ENCODE data around the gene CNN3.

The CNN3 gene

DNA sequence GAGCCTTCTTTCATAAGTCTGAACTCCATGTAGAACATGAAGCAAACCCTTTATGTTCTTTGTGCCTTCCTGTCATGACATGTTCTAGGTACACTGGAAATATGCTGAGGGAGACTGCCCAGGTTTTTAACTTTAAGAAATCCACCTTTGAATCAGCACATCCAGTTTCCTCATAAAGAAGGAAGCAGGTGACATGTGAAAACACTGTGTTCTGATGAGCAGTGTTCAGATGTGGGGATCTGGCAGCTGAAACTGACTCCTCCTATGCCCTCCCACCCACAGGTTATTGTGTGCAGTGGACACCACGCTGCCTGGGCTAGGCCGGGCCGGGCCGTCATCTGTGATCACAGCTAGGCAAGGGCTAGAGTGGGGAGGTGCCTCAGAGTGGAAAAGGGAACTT is 51.1 kb downstream of the CNN3 start:
- no peaks in the 10 kb centered on the region for H3K36me3 ChIP-seq (ENCODE audit: control insufficient read depth, insufficient read depth, low read length)
- no peak overlapping the region for H3K9ac ChIP-seq (ENCODE audit: low read depth, low read length)

DNA sequence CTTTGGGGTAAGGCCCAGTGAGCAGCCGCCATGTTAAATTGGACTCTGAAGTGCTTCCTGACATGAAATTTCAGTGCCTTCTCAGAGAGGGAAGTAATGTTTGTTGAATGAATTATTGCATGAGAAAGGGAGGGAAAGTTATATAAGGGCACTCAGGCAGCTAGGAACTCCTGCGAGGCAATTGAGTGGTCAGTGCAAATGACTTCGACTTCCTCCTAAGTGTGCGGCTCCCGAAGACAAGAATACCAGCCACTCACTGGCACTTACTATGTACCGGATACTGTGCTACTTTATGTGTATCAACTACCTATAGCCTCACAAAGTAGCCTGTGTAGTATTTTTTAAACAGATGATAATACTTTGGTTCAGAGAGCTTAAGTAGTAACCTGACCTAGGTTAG is 52.5 kb downstream of the CNN3 start:
- H3K4me1 ChIP-seq (ENCODE audit: control insufficient read depth, insufficient read depth, low read length), result peaks cover 2% of the 10 kb centered on the region
- no peak overlapping the region for H3K4me3 ChIP-seq (ENCODE audit: low read depth, low read length)
- H3K9ac ChIP-seq (ENCODE audit: low read depth, low read length), result no peak overlapping the region
- no peaks in the 10 kb centered on the region for H3K27me3 ChIP-seq (ENCODE audit: control insufficient read depth, insufficient read depth, low read length)
- no peaks in the 10 kb centered on the region for H3K9me3 ChIP-seq (ENCODE audit: control insufficient read depth, insufficient read depth, low read length)
- H3K36me3 ChIP-seq (ENCODE audit: control insufficient read depth, insufficient read depth, low read length), result no peaks in the 10 kb centered on the region

More for the DNA sequence above, 51.1 kb downstream of the CNN3 start:
- Histone ChIP-seq H3K9me3 (ENCODE audit: control insufficient read depth, insufficient read depth, low read length) (no peaks in the 10 kb centered on the region), H3K4me1 (ENCODE audit: control insufficient read depth, insufficient read depth, low read length) (peaks cover 2% of the 10 kb centered on the region), H3K4me3 (ENCODE audit: low read depth, low read length) (no peak overlapping the region), H3K27me3 (ENCODE audit: control insufficient read depth, insufficient read depth, low read length) (no peaks in the 10 kb centered on the region)

DNA sequence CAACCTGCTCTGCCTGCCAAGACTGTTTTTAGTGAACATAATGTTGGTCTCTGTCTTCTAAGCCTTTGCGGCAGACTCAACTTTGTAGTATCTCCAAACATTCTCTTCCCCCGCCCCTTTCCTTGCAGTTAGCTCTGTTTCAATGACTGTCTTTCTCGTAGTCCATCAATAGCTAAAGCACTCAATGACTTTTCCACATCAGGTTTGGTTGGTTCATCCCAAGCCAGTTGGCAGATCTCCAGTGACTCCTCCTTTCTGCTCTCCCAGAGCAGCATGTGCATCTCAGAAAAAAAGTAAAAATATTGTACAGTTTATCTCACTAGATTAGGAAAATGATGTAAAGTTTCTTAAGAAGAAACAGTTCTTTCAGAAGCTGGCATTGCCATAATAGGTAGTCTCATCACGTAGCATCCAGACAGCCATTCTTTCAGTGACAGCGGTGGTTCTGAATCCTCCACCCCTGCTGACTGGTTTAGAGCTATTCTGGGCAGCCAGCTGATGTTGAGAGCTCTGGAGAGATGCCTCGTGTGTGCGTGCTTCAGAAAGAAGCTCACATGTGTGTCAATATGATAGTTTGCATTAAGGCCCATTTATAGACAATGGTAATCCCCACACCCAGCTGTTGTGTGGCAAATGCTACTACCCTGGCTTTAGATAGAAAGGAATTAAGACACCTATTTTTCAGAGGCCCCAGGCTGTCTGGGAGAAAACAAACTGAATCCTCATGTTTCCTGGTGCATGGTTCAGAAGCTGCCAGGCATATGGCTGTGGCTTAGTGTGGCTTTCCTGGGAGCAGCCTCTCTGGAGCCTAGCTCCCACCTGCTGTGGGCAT is 53.2 kb downstream of the CNN3 start:
- Histone ChIP-seq H3K4me3 (ENCODE audit: low read depth, low read length) (no peak overlapping the region), H3K4me1 (ENCODE audit: control insufficient read depth, insufficient read depth, low read length) (peaks cover 2% of the 10 kb centered on the region), H3K27me3 (ENCODE audit: control insufficient read depth, insufficient read depth, low read length) (no peaks in the 10 kb centered on the region), H3K36me3 (ENCODE audit: control insufficient read depth, insufficient read depth, low read length) (no peaks in the 10 kb centered on the region), H3K9ac (ENCODE audit: low read depth, low read length) (no peak overlapping the region), H3K9me3 (ENCODE audit: control insufficient read depth, insufficient read depth, low read length) (no peaks in the 10 kb centered on the region)

DNA sequence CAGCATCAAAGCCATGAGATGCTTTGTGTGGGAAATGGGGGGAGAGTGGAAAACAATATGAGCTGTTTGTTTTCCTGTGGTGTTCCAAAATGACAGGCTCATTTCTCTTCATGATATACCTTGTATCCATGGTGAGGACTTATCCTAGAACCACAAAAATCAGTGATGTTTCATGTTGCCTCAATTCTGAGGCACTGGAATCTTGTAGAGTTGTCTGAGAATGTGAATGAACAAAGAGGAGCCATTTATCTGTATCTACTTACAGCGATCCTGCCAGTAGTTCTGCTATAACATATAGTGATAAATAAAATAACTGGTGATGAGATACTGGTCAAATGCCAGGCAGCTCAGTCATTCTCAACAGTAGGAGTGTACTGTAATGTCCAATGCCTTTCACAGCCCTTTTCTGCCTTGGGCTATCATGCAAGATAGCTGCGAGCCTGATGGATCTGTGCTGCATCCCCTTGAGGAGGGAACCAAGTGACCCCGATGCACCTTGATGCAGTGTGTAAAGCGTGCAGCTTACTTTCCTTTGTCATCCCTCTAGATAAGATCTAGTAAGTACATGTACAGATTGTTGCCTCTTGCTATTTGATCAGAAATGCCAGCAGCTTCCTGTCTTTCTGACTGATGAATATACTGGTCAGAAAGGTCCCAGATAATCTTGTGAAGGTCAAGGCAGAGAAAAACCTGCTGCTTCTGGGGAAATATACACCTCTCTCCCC is 54.0 kb downstream of the CNN3 start:
- no peaks in the 10 kb centered on the region for H3K36me3 ChIP-seq (ENCODE audit: control insufficient read depth, insufficient read depth, low read length)
- peaks cover 2% of the 10 kb centered on the region for H3K4me1 ChIP-seq (ENCODE audit: control insufficient read depth, insufficient read depth, low read length)
- H3K4me3 ChIP-seq (ENCODE audit: low read depth, low read length), result no peak overlapping the region
- no peaks in the 10 kb centered on the region for H3K9me3 ChIP-seq (ENCODE audit: control insufficient read depth, insufficient read depth, low read length)
- H3K27me3 ChIP-seq (ENCODE audit: control insufficient read depth, insufficient read depth, low read length), result no peaks in the 10 kb centered on the region
- H3K9ac ChIP-seq (ENCODE audit: low read depth, low read length), result no peak overlapping the region

GRCh38 chr1:94871031-94871430 is 55.9 kb downstream of the CNN3 start:
- H3K4me1 ChIP-seq (ENCODE audit: control insufficient read depth, insufficient read depth, low read length), result peaks cover 9% of the 10 kb centered on the region
- no peak overlapping the region for H3K9ac ChIP-seq (ENCODE audit: low read depth, low read length)
- H3K36me3 ChIP-seq (ENCODE audit: control insufficient read depth, insufficient read depth, low read length), result no peaks in the 10 kb centered on the region
- H3K27me3 ChIP-seq (ENCODE audit: control insufficient read depth, insufficient read depth, low read length), result no peaks in the 10 kb centered on the region
- H3K4me3 ChIP-seq (ENCODE audit: low read depth, low read length), result no peak overlapping the region
- no peaks in the 10 kb centered on the region for H3K9me3 ChIP-seq (ENCODE audit: control insufficient read depth, insufficient read depth, low read length)

DNA sequence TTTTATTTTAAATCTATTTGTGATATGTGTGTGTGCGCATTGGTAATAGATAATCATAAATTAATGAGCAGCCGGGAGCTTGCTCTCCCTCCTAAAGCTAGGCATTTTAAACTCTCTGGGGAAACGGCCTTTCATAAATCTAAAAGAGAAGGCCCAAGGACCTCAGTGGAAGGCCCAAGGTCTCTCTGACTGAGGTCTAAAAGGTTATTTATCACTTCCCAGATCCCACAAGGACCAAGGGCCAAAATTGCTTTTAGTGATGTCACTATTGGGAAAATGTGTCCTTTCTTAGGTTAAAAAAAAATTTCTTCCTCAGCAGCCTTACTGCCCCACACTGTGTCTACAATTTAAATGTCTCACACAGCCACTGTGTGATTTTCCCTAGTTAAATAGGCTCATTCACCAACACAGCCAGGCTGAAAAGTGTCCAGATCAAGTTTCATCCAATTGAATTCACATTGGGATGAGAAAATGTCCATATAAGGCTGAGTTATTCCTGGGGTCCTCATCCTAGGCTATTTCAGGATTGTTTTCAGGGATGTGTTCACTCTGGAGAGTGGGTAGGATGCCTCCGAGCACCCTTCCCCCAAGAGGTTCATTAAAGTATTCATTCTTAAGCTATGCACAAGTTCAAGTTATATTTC is 60.6 kb downstream of the CNN3 start:
- Histone ChIP-seq H3K27me3 (ENCODE audit: control insufficient read depth, insufficient read depth, low read length) (no peaks in the 10 kb centered on the region), H3K4me3 (ENCODE audit: low read depth, low read length) (no peak overlapping the region), H3K4me1 (ENCODE audit: control insufficient read depth, insufficient read depth, low read length) (peaks cover 45% of the 10 kb centered on the region), H3K9ac (ENCODE audit: low read depth, low read length) (no peak overlapping the region), H3K36me3 (ENCODE audit: control insufficient read depth, insufficient read depth, low read length) (no peaks in the 10 kb centered on the region), H3K9me3 (ENCODE audit: control insufficient read depth, insufficient read depth, low read length) (no peaks in the 10 kb centered on the region)

DNA sequence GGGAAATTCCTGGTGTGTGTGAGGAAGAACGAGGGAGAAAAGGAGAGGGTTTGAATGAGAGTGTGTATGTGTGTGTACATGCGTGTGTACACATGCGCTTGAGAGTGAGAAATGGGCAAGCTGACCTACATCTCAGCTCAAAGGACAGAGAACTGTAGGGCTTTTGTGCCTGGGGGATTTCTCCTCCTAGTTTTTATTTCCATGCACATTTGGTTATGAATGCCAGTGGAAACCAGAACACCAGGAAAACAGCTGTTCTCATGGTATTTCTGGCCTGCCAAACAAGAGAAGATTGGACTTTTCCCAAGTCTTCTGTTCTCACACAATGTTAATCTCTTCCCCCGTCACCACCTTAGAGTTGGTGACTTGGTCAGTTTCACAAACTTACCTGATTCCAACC is 61.5 kb downstream of the CNN3 start:
- no peaks in the 10 kb centered on the region for H3K36me3 ChIP-seq (ENCODE audit: control insufficient read depth, insufficient read depth, low read length)
- no peaks in the 10 kb centered on the region for H3K9me3 ChIP-seq (ENCODE audit: control insufficient read depth, insufficient read depth, low read length)
- no peak overlapping the region for H3K4me3 ChIP-seq (ENCODE audit: low read depth, low read length)
- H3K27me3 ChIP-seq (ENCODE audit: control insufficient read depth, insufficient read depth, low read length), result no peaks in the 10 kb centered on the region
- peak overlapping the region; percentile 17 for H3K9ac ChIP-seq (ENCODE audit: low read depth, low read length)
- H3K4me1 ChIP-seq (ENCODE audit: control insufficient read depth, insufficient read depth, low read length), result peaks cover 43% of the 10 kb centered on the region

DNA sequence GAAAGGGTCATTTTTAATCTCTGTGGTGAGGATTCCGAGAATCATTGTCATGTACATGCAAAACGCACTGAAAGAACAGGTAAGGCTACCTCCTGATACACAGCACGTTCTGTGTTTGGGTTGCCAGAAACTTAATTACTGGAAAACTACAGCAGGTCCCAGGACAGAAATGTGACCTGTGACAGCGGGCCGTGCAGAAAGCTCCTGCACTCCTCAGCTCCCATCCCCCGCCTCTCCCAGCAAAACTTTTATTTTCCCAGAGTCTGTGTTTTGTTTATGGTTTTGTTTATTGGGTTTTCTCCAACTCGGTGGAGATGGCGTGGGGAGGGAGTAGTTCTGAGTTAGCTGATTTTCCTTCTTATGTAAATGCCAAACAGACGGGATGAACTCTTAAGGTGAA is 62.1 kb downstream of the CNN3 start:
- no peaks in the 10 kb centered on the region for H3K9me3 ChIP-seq (ENCODE audit: control insufficient read depth, insufficient read depth, low read length)
- H3K27me3 ChIP-seq (ENCODE audit: control insufficient read depth, insufficient read depth, low read length), result no peaks in the 10 kb centered on the region
- no peak overlapping the region for H3K9ac ChIP-seq (ENCODE audit: low read depth, low read length)
- no peaks in the 10 kb centered on the region for H3K36me3 ChIP-seq (ENCODE audit: control insufficient read depth, insufficient read depth, low read length)
- no peak overlapping the region for H3K4me3 ChIP-seq (ENCODE audit: low read depth, low read length)
- peaks cover 43% of the 10 kb centered on the region for H3K4me1 ChIP-seq (ENCODE audit: control insufficient read depth, insufficient read depth, low read length)

- Histone ChIP-seq H3K27me3 (ENCODE audit: control insufficient read depth, insufficient read depth, low read length) (no peaks in the 10 kb centered on the region), H3K9me3 (ENCODE audit: control insufficient read depth, insufficient read depth, low read length) (no peaks in the 10 kb centered on the region), H3K4me1 (ENCODE audit: control insufficient read depth, insufficient read depth, low read length) (peaks cover 43% of the 10 kb centered on the region), H3K4me3 (ENCODE audit: low read depth, low read length) (no peak overlapping the region), H3K36me3 (ENCODE audit: control insufficient read depth, insufficient read depth, low read length) (no peaks in the 10 kb centered on the region), H3K9ac (ENCODE audit: low read depth, low read length) (no peak overlapping the region)
These were observed 63.0 kb downstream of the CNN3 start for GRCh38 chr1:94863919-94864318.

DNA sequence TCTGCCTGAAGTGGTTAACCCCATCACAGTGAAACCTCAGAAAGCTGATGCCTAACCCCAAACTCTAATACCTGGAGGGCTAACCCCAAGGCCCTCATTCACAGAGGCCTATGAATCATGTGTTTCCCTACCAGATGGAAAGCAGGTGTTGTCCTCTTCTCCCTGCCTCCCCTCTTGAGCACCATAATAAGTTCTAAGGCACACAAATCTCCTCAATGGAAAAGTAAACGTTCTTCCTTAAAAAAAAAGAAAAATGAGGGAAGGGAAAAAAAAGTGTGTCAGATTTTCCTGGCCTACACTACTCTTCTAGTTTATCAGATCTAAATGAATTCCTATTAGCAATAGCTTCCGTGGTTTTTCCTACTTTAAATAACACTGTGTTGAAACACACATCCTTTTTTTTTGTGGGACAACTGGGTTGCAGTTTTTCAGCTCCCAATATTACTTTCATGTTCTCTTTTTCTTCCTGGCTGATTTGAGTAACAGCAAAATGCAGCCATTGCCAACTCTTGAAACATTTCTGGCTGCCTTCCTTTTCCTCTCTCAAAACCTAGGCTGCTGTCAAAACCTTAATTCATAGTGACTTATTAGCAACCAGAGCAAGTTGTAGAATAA is 63.5 kb downstream of the CNN3 start:
- Histone ChIP-seq H3K4me3 (ENCODE audit: low read depth, low read length) (no peak overlapping the region), H3K27me3 (ENCODE audit: control insufficient read depth, insufficient read depth, low read length) (no peaks in the 10 kb centered on the region), H3K4me1 (ENCODE audit: control insufficient read depth, insufficient read depth, low read length) (peaks cover 43% of the 10 kb centered on the region), H3K36me3 (ENCODE audit: control insufficient read depth, insufficient read depth, low read length) (no peaks in the 10 kb centered on the region), H3K9ac (ENCODE audit: low read depth, low read length) (no peak overlapping the region), H3K9me3 (ENCODE audit: control insufficient read depth, insufficient read depth, low read length) (no peaks in the 10 kb centered on the region)

GRCh38 chr1:94862718-94863117 is 64.2 kb downstream of the CNN3 start:
- Histone ChIP-seq H3K9ac (ENCODE audit: low read depth, low read length) (no peak overlapping the region), H3K4me1 (ENCODE audit: control insufficient read depth, insufficient read depth, low read length) (peaks cover 43% of the 10 kb centered on the region), H3K4me3 (ENCODE audit: low read depth, low read length) (no peak overlapping the region), H3K27me3 (ENCODE audit: control insufficient read depth, insufficient read depth, low read length) (no peaks in the 10 kb centered on the region), H3K36me3 (ENCODE audit: control insufficient read depth, insufficient read depth, low read length) (no peaks in the 10 kb centered on the region), H3K9me3 (ENCODE audit: control insufficient read depth, insufficient read depth, low read length) (no peaks in the 10 kb centered on the region)

Measured in iPS-15b (cell line).